Mammary epithelial cell (primary cell): ENCODE measurements around the gene SPSB4.

Experiments
- EZH2 ChIP-seq: IDR thresholded peaks from 2 replicates; pipeline ENCODE4 v1.6.1; 2012; ENCODE audit warnings: low read length, inconsistent platforms, borderline replicate concordance
- TF ChIP-seq, protein P1 (sequence below), 2 donors: IDR thresholded peaks in 1 of 2; conservative IDR thresholded peaks in 1 of 2; 2 replicates each; pipeline ENCODE4 v1.5.1; 2011 to 2012; ENCODE audit warnings: inconsistent platforms in 2 of 2, low read length in 2 of 2, mild to moderate bottlenecking in 2 of 2, control low read depth in 1 of 2, low read depth in 1 of 2; ENCODE audit not compliant: insufficient read depth in 1 of 2; ENCODE audit errors: extremely low read depth in 1 of 2

DNA sequence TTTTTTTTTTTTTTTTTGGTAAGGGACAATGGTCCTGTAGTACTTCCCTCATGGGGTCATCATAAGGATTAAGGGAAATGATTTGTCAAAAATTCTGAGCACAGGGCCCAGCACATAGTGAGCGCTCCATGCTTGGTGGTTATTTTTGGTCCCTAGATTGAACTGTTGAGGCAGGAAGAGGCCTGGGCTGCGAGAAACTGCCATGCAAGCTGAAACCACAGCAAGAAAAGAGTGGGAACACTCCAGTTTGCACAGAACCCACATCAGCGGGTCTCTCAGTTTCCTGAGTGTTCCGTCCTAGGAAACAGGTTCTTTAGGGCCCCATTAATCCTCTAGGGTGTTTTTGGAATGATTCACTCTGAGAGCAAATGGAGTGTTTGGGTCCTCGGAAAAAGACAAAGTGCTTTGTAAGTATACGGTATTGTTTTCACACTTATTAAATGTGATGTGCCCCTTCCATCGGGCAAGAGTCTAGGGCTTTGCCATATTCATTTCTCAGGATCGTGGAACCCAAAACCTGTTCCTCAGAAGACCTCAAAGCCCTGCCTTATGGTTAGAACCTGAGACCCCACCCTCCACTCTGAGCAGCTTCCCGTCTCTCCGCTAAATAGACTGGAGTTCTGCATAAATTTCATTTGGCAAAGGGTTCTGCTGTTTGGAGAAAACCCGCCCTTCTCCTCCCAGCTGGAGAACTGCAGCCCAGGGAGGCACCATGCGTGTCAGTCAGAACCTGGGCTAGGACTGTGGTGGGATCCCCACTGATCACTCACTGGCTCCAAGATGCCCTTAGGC lies 60.4 kb downstream of the SPSB4 start:
- TF ChIP-seq, protein P1, sequence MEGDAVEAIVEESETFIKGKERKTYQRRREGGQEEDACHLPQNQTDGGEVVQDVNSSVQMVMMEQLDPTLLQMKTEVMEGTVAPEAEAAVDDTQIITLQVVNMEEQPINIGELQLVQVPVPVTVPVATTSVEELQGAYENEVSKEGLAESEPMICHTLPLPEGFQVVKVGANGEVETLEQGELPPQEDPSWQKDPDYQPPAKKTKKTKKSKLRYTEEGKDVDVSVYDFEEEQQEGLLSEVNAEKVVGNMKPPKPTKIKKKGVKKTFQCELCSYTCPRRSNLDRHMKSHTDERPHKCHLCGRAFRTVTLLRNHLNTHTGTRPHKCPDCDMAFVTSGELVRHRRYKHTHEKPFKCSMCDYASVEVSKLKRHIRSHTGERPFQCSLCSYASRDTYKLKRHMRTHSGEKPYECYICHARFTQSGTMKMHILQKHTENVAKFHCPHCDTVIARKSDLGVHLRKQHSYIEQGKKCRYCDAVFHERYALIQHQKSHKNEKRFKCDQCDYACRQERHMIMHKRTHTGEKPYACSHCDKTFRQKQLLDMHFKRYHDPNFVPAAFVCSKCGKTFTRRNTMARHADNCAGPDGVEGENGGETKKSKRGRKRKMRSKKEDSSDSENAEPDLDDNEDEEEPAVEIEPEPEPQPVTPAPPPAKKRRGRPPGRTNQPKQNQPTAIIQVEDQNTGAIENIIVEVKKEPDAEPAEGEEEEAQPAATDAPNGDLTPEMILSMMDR (conservative IDR thresholded peaks at IDR 0.05 in 1 of 2, IDR thresholded peaks at IDR 0.05 in 1 of 2; ENCODE audit: extremely low read depth in 1 of 2, insufficient read depth in 1 of 2, low read depth in 1 of 2, low read length in 2 of 2) = no peak
- TF ChIP-seq EZH2 = no peak
